Kidney epithelial cell (primary cell): ENCODE results near the gene AMZ2. TPM values are rescaled to one million over a fixed set of nuclear protein-coding genes. Genes with fewer than 3 reads are reported as not detected.
"Not testable (repeated sequence)": the region's sequence is repeated elsewhere in the genome, so short reads cannot be mapped to it uniquely, and the experiment has no call there.

Experiments
- DNase-seq: peaks from one replicate; pipeline ENCODE4 v3.0.0-alpha.2; 2010; ENCODE audit warnings: low read depth
- H3K27me3 ChIP-seq: 2 replicates; pipeline ENCODE4 v1.6.0; 2011; ENCODE audit warnings: low read length; ENCODE audit not compliant: control insufficient read depth, insufficient read depth
- H3K36me3 ChIP-seq: 2 replicates; pipeline ENCODE4 v1.5.1; 2011; ENCODE audit warnings: low read length; ENCODE audit not compliant: control insufficient read depth, insufficient read depth
- H3K4me3 ChIP-seq: 2 replicates; pipeline ENCODE4 v1.5.1; 2011; ENCODE audit warnings: low read depth, mild to moderate bottlenecking, control low read depth, low read length
- CTCF ChIP-seq: IDR thresholded peaks from 2 replicates; pipeline ENCODE4 v1.5.1; 2011; ENCODE audit warnings: mild to moderate bottlenecking, moderate library complexity, low read length, control low read depth, inconsistent platforms; ENCODE audit not compliant: insufficient read depth, poor library complexity, severe bottlenecking
- total RNA-seq: library from RNA; depleted of rRNA; stranded (reverse); fragments of >200 nt; gene quantifications from 2 replicates; pipeline ENCODE4 v1.2.3, GENCODE V29; 2015

The AMZ2 gene
- total RNA-seq, 1 donor from 2014 or later = 99.7 TPM

GRCh38 chr17:68204736-68205135, 43.1 kb upstream of the AMZ2 start:
- no peak for TF ChIP-seq CTCF
- H3K27me3 ChIP-seq = peaks cover 10% of the 10 kb centered on the region

DNA sequence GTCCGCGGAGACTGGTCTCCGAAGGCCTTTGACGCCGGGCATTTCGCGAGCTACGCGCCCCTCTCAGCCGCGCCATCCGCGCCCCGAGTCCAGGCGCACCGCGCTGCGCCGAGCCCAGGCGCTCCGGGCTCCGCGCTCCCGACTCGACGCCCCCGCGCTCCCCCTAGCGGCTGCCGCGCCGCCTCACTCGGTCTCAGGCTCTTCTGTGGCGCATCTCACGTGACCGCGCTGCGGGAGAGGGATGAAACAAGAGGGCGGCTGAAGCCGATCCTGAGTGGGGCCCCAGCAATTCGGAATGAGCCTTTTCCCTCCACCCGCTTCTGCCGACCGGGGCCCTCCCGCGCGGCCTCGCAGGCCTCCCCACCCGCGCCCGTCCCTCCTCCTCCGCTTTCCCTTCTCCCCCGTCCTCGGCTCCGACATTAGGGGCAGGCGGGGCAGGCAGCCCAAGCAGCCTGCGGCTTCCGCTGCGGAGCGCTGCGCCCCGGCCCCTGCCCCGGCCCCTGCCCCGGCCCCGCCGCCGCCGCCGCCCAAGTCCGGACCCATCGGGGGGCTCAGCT, 42.5 kb upstream of the AMZ2 start:
- H3K36me3 ChIP-seq = no peaks in the 10 kb centered on the region
- H3K27me3 ChIP-seq = peaks cover 4% of the 10 kb centered on the region
- DNase-seq = peak; percentile 28
- TF ChIP-seq CTCF = peak; percentile 67
- H3K4me3 ChIP-seq = peak overlapping the region; percentile 85

More at GRCh38 chr17:68204736-68205135, 43.1 kb upstream of the AMZ2 start:
- peak overlapping the region; percentile 85 for H3K4me3 ChIP-seq
- no peaks in the 10 kb centered on the region for H3K36me3 ChIP-seq
- no peak for DNase-seq

GRCh38 chr17:68205808-68206720, 41.8 kb upstream of the AMZ2 start:
- DNase-seq = no peak
- Histone ChIP-seq H3K4me3 (peak overlapping the region; percentile 85), H3K27me3 (no peaks in the 10 kb centered on the region), H3K36me3 (no peaks in the 10 kb centered on the region)
- TF ChIP-seq CTCF = no peak

DNA sequence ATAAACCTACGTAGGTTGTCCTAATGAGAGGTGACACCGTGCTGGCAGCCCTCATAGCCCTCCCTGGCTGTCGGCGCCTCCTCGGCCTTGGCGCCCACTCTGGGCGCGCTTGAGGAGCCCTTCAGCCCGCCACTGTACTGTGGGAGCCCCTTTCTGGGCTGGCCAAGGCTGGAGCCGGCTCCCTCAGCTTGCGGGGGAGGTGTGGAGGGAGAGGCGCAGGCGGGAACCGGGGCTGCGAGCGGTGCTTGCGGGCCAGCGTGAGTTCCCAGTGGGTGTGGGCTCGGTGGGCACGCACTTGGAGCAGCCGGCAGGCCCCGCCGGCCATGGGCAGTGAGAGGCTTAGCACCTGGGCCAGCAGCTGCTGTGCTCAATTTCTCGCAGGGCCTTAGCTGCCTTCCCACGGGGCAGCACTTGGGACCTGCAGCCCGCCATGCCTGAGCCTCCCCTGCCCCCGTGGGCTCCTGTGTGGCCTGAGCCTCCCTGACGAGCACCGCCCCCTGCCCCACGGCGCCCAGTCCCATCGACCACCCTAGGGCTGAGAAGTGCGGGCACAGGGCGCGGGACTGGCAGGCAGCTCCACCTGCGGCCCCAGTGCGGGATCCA, 40.1 kb upstream of the AMZ2 start:
- no peak for TF ChIP-seq CTCF
- H3K4me3 ChIP-seq = no peak overlapping the region
- DNase-seq = no peak
- no peaks in the 10 kb centered on the region for H3K36me3 ChIP-seq
- no peaks in the 10 kb centered on the region for H3K27me3 ChIP-seq

DNA sequence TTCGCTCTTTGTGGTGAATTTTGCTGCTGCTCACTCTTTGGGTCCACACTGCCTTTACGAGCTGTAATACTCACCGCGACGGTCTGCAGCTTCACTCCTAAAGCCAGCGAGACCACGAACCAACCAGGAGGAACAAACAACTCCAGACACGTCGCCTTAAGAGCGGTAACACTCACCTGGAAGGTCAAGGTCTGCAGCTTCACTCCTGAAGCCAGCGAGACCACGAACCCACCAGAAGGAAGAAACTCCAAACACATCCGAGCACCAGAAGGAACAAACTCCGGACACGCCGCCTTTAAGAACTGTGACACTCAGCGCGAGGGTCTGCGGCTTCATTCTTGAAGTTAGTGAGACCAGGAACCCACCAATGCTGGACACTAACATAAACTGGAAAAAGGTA, 39.2 kb upstream of the AMZ2 start:
- not testable (repeated sequence) for H3K27me3 ChIP-seq, DNase-seq, H3K36me3 ChIP-seq, H3K4me3 ChIP-seq

GRCh38 chr17:68209191-68209900, 38.5 kb upstream of the AMZ2 start:
- not testable (repeated sequence) for H3K4me3 ChIP-seq, DNase-seq, H3K27me3 ChIP-seq, H3K36me3 ChIP-seq
